Ishikawa (cell line): Measurements from ENCODE around the gene CACNG4.

Experiments used
- EP300 ChIP-seq: IDR thresholded peaks from 2 replicates; pipeline ENCODE4 v1.6.1; 2012; ENCODE audit warnings: borderline replicate concordance
- FOXM1 ChIP-seq: IDR thresholded peaks from 2 replicates; pipeline ENCODE4 v1.6.1; 2012; ENCODE audit warnings: low read depth, borderline replicate concordance
- NFIC ChIP-seq: IDR thresholded peaks from 2 replicates; pipeline ENCODE4 v1.6.1; 2012
- RAD21 ChIP-seq: IDR thresholded peaks from 2 replicates; pipeline ENCODE4 v1.6.1; 2012; ENCODE audit warnings: low read depth
- TAF1 ChIP-seq: IDR thresholded peaks from 2 replicates; pipeline ENCODE4 v1.6.1; 2012; ENCODE audit warnings: low read depth, mild to moderate bottlenecking
- TEAD4 ChIP-seq: IDR thresholded peaks from 2 replicates; pipeline ENCODE4 v1.6.1; 2012
- ZBTB7A ChIP-seq: IDR thresholded peaks from 2 replicates; pipeline ENCODE4 v1.6.1; 2012; ENCODE audit warnings: low read depth
- TF ChIP-seq, protein P1 (sequence below): IDR thresholded peaks from 2 replicates; pipeline ENCODE4 v1.6.1; 2012; ENCODE audit warnings: low read depth, mild to moderate bottlenecking
- TF ChIP-seq, protein P2 (sequence below): IDR thresholded peaks from 2 replicates; pipeline ENCODE4 v1.6.1; 2012

DNA sequence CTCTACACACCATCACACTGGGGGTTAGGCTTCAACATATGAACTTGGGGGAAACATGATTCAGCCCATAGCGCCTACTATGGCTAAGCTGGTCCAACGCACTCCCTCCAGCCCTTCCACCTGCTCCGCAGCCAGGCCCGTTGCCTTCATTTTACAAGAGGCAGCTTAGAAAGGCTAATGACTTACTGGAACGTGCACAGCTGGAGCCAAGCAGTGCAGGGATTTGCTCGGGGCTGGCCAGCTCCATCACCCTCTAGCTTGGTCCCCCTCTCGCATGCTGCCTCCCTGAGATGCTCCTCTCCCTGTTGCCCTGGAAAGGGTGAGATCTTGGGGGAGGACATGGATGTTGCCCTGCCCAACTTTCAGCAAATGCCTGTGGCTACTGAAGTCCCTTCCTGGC is 77.0 kb downstream of the CACNG4 start:
- TF ChIP-seq ZBTB7A = no peak
- TF ChIP-seq, protein P1, sequence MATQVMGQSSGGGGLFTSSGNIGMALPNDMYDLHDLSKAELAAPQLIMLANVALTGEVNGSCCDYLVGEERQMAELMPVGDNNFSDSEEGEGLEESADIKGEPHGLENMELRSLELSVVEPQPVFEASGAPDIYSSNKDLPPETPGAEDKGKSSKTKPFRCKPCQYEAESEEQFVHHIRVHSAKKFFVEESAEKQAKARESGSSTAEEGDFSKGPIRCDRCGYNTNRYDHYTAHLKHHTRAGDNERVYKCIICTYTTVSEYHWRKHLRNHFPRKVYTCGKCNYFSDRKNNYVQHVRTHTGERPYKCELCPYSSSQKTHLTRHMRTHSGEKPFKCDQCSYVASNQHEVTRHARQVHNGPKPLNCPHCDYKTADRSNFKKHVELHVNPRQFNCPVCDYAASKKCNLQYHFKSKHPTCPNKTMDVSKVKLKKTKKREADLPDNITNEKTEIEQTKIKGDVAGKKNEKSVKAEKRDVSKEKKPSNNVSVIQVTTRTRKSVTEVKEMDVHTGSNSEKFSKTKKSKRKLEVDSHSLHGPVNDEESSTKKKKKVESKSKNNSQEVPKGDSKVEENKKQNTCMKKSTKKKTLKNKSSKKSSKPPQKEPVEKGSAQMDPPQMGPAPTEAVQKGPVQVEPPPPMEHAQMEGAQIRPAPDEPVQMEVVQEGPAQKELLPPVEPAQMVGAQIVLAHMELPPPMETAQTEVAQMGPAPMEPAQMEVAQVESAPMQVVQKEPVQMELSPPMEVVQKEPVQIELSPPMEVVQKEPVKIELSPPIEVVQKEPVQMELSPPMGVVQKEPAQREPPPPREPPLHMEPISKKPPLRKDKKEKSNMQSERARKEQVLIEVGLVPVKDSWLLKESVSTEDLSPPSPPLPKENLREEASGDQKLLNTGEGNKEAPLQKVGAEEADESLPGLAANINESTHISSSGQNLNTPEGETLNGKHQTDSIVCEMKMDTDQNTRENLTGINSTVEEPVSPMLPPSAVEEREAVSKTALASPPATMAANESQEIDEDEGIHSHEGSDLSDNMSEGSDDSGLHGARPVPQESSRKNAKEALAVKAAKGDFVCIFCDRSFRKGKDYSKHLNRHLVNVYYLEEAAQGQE = no peak
- TF ChIP-seq TAF1 = no peak
- TF ChIP-seq RAD21 = no peak
- TF ChIP-seq, protein P2, sequence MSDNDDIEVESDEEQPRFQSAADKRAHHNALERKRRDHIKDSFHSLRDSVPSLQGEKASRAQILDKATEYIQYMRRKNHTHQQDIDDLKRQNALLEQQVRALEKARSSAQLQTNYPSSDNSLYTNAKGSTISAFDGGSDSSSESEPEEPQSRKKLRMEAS = no peak
- TF ChIP-seq FOXM1 = no peak
- TF ChIP-seq NFIC = no peak
- TF ChIP-seq EP300 = no peak
- TF ChIP-seq TEAD4 = no peak
